GM21423 (cell line): ENCODE data around the gene LCN12.

Experiments used
- ATAC-seq: cut with Tn5 transposase; IDR thresholded peaks from one replicate; pipeline ENCODE4 v1.9.1; 2021; ENCODE audit warnings: mild to moderate bottlenecking, moderate library complexity; ENCODE audit not compliant: unreplicated experiment

LCN12 gene

GRCh38 chr9:136972335-136972734 lies 20.3 kb downstream of the LCN12 start:
- no peak for ATAC-seq

- no peak for ATAC-seq
Measured at GRCh38 chr9:136972743-136973142, 20.7 kb downstream of the LCN12 start.

DNA sequence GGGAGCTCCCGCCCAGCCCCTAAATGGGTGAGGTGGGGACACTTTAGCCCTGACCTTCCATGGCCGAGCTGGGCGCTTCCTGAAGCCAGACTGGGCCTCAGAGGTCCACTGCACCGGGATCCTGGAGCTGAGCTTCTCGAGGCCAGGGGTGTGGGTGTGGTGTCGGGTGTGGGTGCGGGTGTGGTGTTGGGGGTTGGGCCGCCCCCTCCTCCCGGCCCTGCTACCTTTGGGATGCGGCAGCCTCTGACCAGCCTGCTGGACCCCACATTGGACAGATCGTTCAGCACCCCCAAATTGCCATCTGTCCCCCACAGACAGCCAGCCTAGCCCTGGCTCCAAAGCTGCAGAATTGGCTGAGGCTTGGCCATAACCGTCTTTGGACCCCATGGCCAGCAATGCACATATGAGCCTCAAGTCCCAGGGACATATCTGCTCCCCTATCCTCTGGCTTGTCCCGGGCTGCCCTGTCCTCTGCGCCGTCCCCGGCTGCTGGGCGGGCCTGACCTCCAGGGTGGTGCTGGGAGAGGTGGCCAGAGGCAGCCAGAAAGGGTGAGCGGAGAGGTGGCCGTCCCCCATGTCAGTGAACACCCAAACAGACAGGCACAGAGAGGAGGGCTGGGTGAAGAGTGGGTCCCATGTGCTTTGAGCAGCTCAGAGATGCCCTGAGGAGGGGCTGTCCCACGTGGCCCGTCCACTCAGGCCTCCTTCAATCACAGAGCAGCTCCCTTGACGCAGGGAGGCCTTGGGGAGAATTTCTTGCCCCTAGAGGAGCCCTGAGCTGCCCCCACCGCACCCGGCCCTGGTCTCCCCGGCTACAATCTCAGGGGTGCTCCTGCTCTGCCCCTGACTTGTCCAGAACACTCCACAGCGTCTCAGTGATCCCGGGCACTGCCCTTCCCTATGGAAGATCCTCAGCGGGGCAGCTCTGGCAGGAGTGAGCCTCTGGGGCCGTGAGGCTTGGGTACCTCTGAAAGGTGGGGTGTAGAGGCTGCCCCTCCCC lies 21.8 kb downstream of the LCN12 start:
- no peak for ATAC-seq

DNA sequence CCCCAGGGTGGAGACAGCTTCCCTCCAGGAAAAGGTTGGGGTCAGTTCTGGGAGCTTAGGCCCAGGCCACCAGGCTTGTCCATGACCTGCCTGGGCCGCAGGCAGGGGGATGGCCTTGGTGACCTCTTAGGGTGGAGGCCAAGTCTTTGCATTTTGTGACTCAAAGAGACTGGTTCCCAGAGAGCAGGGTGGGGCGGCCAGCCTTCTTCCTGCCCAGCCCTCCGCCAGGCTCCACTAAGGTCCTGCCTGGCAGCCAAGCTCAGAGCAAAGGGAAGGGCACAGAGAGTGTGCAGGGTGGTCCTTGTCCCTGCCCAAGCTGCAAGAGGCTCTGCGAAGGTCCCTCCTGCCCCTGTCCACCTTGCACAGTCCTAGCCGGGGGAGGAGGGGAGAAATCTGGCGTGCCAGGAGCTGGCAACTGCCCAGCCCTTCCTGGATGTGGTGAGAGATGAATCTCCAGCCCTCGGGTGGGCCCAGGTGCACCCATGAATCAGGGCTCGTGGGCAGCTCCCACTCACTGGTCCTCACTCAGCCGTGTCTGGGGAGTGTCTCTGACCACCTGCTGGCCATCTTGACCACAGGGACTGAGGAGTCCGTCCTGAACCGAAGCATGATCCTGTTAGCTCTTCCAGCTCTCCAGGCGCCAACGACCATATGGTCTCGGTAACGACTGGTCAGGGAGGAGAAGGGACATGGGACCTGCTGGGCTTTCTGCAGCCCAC lies 22.9 kb downstream of the LCN12 start:
- ATAC-seq, result no peak

GRCh38 chr9:136975644-136976043 lies 23.6 kb downstream of the LCN12 start:
- ATAC-seq, result no peak

- no peak for ATAC-seq
Measured at GRCh38 chr9:136977223-136977622, 25.1 kb downstream of the LCN12 start, which contains the start of gene PTGDS. Gene PTGDS (plus strand): TSS chr9:136977504. CDS start chr9:136977579, 75 bp downstream.

DNA sequence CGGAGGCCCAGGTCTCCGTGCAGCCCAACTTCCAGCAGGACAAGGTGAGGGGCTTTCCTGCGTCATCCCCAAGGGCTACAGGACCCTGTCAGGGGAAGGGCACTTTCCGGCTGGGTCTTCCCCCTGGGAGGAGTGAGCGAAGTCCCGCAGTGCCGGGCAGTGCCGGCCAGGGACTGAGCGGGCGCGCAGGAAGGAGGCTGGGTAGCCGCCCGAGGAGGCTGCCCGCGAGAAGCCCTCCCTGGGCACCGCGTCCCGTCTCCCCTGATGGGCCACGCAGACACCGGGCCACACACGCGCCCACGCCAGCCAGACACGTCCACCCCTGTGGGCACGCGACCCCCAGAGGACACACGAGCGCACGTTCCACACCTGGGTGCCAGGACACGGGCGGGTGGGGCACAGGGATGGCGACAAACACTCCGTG lies 25.6 kb downstream of the LCN12 start:
- no peak for ATAC-seq

DNA sequence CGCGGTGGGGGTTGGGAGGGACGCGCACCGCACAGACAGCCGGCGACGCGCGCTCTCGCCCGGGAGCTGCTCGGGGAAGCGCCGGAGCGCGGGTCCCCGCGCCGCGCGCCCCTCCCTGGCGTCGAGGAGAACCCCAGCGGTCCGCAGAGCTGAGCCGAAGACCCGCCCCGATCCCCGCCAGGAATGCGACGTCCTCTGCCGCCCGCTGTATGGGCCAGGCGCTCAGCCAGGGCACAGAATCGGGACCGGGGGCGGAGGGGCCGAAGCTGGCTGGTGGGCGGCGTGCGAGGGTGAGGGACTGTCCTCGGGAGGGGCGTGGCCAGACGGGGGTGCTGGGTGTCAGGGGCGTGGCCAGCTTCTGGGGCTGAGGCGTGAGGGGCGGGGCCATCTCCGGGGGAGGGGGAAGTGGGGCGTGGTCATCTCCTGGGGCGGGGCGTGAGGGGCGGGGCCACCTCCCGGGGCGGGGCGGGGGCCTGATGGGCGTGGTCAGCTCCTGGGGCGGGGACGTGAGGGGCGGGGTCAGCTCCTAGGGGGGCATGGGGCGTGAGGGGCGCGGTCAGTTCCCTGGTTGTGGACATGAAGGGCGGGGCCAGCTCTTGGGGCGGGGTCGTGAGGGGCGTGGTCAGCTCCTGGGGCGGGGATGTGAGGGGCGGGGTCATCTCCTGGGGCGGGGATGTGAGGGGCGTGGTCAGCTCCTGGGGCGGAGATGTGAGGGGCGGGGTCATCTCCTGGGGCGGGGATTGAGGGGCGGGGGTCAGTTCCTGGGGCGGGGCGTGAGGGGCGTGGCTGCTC lies 26.2 kb downstream of the LCN12 start:
- ATAC-seq, result no peak

DNA sequence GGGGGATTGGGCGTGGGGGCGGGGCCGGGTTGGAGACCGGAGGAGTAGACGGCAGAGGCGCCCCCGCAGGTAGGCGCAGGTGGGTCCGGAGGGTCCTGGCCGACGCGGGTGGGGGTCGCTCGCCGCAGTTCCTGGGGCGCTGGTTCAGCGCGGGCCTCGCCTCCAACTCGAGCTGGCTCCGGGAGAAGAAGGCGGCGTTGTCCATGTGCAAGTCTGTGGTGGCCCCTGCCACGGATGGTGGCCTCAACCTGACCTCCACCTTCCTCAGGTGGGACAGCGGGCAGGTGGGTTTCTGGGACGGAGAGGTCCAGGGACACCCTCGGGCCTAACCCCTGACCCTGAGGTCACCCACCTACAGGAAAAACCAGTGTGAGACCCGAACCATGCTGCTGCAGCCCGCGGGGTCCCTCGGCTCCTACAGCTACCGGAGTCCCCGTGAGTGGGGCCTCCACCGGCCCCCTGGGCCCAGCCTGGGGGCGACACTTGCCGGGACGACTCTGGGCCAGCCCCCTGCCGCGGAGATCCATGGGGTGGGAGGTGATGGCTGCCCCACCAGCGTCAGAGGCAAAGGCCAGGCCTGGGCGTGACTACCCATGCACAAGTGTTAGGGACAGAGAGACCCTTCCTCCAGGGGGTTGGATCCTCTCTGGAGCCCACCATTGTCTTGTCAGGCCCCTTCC lies 26.9 kb downstream of the LCN12 start:
- ATAC-seq, result no peak

- ATAC-seq, result no peak
Measured at GRCh38 chr9:136979769-136980587, 27.9 kb downstream of the LCN12 start.

GRCh38 chr9:136980669-136981478 lies 28.8 kb downstream of the LCN12 start:
- ATAC-seq, result no peak

DNA sequence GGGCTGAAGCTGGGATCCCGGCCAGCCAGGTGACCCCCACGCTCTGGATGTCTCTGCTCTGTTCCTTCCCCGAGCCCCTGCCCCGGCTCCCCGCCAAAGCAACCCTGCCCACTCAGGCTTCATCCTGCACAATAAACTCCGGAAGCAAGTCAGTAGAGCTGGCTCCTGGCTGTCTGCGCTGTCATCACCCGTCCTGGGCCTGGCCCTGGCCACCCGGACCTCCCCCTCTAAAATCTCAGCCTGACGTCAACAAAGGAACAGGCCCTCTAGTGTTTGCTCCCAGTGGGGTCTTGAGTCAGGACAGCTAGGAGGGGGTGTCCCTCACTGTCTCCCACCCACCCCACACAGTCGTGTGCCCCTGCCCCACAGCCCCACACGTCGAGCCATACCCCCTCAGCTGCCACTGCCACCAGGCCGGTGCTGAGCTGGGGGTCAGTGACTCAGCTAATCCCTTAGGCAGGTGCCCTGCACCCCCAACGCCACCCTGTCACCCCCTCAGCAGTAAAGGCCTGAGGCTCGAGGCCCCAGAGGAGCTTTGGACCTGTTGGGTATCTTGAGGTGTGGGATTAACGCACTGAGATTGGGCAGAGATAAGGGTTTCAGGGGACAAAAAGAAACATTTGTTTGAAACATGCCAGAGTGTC lies 29.6 kb downstream of the LCN12 start:
- no peak for ATAC-seq

GRCh38 chr9:136982232-136983051 lies 30.4 kb downstream of the LCN12 start, which contains the start of gene LCNL1:
Gene LCNL1 (plus strand): TSS chr9:136982993. CDS start chr9:136983587, 594 bp downstream.
- no peak for ATAC-seq

- ATAC-seq, result no peak
Measured at GRCh38 chr9:136983167-136983566, 31.1 kb downstream of the LCN12 start.

DNA sequence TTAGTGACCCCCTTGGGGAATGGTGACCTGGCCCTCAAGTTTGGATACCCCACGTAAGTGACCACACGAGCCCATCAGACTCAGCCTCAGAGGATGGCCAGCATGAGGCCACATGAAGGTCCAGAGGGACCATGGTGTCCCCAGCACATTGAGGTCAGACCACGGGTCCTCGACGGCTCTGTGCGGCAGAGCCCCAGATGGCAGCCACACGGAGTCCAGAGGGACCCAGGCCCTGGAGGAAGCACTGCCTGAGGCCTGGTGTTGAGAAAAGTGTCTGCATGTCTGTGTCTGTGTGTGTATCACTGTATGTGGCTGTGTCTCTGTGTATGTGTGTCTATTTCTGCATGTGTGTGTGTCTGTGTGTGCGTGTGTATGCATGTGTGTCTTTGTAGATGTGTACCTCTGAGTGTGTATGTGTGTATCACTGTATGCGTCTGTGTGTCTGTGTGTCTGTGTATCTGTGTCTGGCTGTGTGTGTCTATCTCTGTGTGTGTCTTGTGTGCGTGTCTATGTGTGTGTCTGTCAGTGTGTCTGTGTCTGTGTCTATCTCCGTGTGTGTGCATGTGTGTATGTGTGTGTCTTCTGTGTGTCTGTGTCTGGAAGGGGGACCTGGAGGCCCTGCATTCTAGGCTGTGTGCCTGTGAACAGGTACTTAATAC lies 31.7 kb downstream of the LCN12 start:
- ATAC-seq, result no peak

DNA sequence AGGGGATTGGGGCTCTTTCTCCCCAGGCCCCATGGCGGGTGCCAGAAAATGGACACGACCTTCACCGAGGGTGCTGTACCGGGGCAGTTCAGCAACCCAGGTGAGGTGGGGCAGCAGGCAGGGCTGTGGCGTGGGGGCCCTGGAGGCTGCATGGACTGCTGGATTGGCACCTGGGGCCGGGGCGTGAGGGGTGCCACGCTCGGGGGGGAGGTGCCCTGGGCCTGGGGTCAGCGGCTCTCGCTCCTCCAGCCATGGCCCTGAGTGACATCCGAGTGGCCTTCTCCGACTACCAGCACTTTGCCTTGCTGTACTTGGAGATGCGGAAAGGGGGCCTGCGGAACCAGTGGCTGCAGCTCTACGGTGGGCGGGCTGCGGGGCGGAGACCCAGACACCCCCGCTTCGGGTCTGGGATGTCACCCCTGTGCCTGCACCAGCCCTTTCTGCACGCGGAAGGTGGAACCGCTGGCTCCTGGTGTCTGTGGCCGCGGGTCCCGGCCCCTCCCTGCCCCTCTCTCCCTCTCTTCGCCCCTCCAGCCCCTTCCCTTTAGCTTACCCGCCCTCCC lies 32.5 kb downstream of the LCN12 start:
- ATAC-seq, result no peak
